Heart right ventricle (tissue), 16 donors: ENCODE data around the gene TLL2. TPM values are rescaled to one million over a fixed set of nuclear protein-coding genes. Genes with fewer than 3 reads are reported as not detected.

Experiments used
- ATAC-seq, 8 donors: fragments of 200-7000 bp; cut with Tn5 transposase; one replicate each; pipeline ENCODE4 v1.9.1; 2020; ENCODE audit warnings: mild to moderate bottlenecking in 8 of 8, moderate library complexity in 8 of 8, moderate number of reproducible peaks in 1 of 8
- DNase-seq, 2 donors: peaks; one replicate each; pipeline ENCODE4 v3.0.0-alpha.2; 2020
- H3K27ac ChIP-seq, 10 donors: fragments of 200-600 bp; sonication (generic) in 2 of 10; one replicate each; pipeline versions ENCODE4 v1.5.0 to v1.8.0; 2020 to 2022; ENCODE audit warnings: mild to moderate bottlenecking in 3 of 10
- H3K27me3 ChIP-seq, 7 donors: fragments of 200-600 bp; one replicate each; pipeline ENCODE4 v1.8.0; 2021 to 2022; ENCODE audit warnings: mild to moderate bottlenecking in 2 of 7
- H3K36me3 ChIP-seq, 9 donors: fragments of 200-600 bp; sonication (generic) in 1 of 9; one replicate each; pipeline versions ENCODE4 v1.5.0 to v1.8.0; 2020 to 2022; ENCODE audit warnings: mild to moderate bottlenecking in 2 of 9
- H3K4me1 ChIP-seq, 9 donors: fragments of 200-600 bp; sonication (generic) in 1 of 9; one replicate each; pipeline versions ENCODE4 v1.5.0 to v1.8.0; 2020 to 2022; ENCODE audit warnings: mild to moderate bottlenecking in 4 of 9
- H3K4me3 ChIP-seq, 10 donors: fragments of 200-600 bp; sonication (generic) in 2 of 10; one replicate each; pipeline versions ENCODE4 v1.5.0 to v1.8.0; 2020 to 2022; ENCODE audit warnings: mild to moderate bottlenecking in 7 of 10, moderate library complexity in 2 of 10
- H3K9me3 ChIP-seq, 11 donors: fragments of 200-600 bp in 10 of 11; sonication (generic) in 2 of 11; one replicate each; pipeline versions ENCODE4 v1.5.0 to v1.8.0; 2013 to 2022; ENCODE audit warnings: mild to moderate bottlenecking in 2 of 11, control low read depth in 1 of 11, moderate library complexity in 1 of 11
- WGBS, 2 donors: extraction: QIAGEN DNeasy Blood & Tissue Kit; methylation state at CpG; one replicate each; pipeline ENCODE4 v1.1.7; 2013; ENCODE audit warnings: inconsistent platforms in 1 of 2; 5-methylcytosine and 5-hydroxymethylcytosine counted together
- intact Hi-C, 10 donors: fragments of 100-400 bp; cut with DNase I; formaldehyde crosslinking; loops; one replicate each; pipeline versions ENCODE4 v1.11.1 to v1.14.2; 2022
- polyA plus RNA-seq, 2 donors: library from polyadenylated mRNA; stranded (reverse); fragments of 200-250 nt; gene quantifications; one replicate each; pipeline ENCODE4 v1.2.3, GENCODE V29; 2013
- total RNA-seq, 10 donors: library from RNA; stranded (reverse); fragmentation: NEBNext Ultra II Directional in 3 of 10; extraction: Animal tissue kit (Norgen Biotek cat#: 25700) in 3 of 10; gene quantifications; one replicate each; pipeline versions ENCODE4 v1.2.1 to v1.2.4, GENCODE V29; 2021 to 2023
- TF ChIP-seq, protein P1 (sequence below), 9 donors: fragments of 200-600 bp; sonication (generic) in 2 of 9; IDR thresholded peaks; one replicate each; pipeline versions ENCODE4 v1.5.0 to v1.8.0; 2021 to 2022; ENCODE audit warnings: antibody characterized with exemption in 9 of 9, mild to moderate bottlenecking in 5 of 9, moderate library complexity in 1 of 9
- donor health status: Arrhythmogenic right ventricular cardiomyopathy.
- donor health status: ischemic (EF 13 %, LVEDD 7.1; RV severe dilation, severe dysfunction).
- donor health status: healthy with polysubstance abuse.
- donor health status: DM: no; HTN: yes; CAD: no.
- donor health status: DM: no; HTN: no; CAD: no.
- donor health status: ischemic (EF 25% LVEDD 6.9; RV normal size, moderate dysfunction).
- donor health status: ischemic (EF 25% LVEDD 5.7; RV mildly dilated, moderate dysfunction).
- donor health status: healthy.
- donor health status: DM: yes; HTN: yes; CAD: no.
- donor health status: Ischemic cardiomyopathy.
- donor health status: ischemic (EF 35%, LVEDD 5.7; RV mildly dilated, moderate dysfunction).
- donor health status: nonischemic (EF 11% LVEDD 7.7; RV severe dilation, severe dysfunction).
- donor health status: DM: yes; HTN: yes; CAD: no.
- donor health status: PGD.
- donor health status: ischemic (EF 29% LVEDD 5.4; RV normal size, mild dysfunction).
- donor health status: nonischemic (EF 23%, LVEDD 6.1; RV moderate dilation, normal function).

TLL2 gene
- total and polyA plus RNA-seq, 12 donors, result 2.3 to 9.2 (median 6.9) TPM

GRCh38 chr10:96374004-96374403, 139.7 kb downstream of the TLL2 start:
- H3K4me3 ChIP-seq, result no peak overlapping the region
- H3K27me3 ChIP-seq, result no peaks in the 10 kb centered on the region
- peaks cover 2 to 35% (median 14%) of the 10 kb centered on the region in 9 donors for H3K4me1 ChIP-seq
- TF ChIP-seq, protein P1, sequence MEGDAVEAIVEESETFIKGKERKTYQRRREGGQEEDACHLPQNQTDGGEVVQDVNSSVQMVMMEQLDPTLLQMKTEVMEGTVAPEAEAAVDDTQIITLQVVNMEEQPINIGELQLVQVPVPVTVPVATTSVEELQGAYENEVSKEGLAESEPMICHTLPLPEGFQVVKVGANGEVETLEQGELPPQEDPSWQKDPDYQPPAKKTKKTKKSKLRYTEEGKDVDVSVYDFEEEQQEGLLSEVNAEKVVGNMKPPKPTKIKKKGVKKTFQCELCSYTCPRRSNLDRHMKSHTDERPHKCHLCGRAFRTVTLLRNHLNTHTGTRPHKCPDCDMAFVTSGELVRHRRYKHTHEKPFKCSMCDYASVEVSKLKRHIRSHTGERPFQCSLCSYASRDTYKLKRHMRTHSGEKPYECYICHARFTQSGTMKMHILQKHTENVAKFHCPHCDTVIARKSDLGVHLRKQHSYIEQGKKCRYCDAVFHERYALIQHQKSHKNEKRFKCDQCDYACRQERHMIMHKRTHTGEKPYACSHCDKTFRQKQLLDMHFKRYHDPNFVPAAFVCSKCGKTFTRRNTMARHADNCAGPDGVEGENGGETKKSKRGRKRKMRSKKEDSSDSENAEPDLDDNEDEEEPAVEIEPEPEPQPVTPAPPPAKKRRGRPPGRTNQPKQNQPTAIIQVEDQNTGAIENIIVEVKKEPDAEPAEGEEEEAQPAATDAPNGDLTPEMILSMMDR (IDR thresholded peaks at IDR 0.05), result no peak
- ATAC-seq (no peak), DNase-seq (no peak)
- no peaks in the 10 kb centered on the region for H3K36me3 ChIP-seq
- intact Hi-C loops, result loop anchor here in 6 of 10 donors (2.0 to 10.0 kb wide), 5 partner anchors 139 to 651 kb away; partner anchors contain the start of genes LCOR (in 3 of the 6) and TLL2 (in 1 of the 6)
- 65 to 69% methylated on average over 5 of the region's 5 CpGs for whole genome bisulfite sequencing, 2 donors
- no peak overlapping the region for H3K27ac ChIP-seq
- no peaks in the 10 kb centered on the region for H3K9me3 ChIP-seq

DNA sequence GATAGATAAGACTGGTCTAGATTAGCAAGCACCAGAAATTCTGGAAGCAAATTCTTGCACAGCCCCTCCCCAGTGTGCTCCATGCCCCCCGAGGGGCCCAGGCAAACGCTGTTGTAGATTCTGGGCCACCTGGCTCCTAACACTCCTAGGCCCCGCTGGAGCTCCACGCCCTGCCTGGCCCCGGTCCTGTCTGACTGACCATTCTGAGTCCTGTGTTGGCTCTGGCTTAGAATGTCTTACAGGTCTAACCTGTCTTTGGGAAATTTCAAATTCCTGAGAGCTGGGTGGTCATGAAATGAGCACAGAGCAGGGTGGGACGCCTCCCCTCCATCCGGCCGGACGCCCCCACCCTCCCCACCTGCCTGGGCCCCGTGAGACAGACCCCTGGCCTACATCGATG, 142.4 kb downstream of the TLL2 start:
- no peak overlapping the region for H3K27ac ChIP-seq
- no peaks in the 10 kb centered on the region for H3K27me3 ChIP-seq
- WGBS, 2 donors, result 88 to 89% methylated on average over 11 of the region's 11 CpGs
- TF ChIP-seq, protein P1 (IDR thresholded peaks at IDR 0.05), result no peak
- peaks cover 0 to 25% (median 5%) of the 10 kb centered on the region in 9 donors for H3K4me1 ChIP-seq
- ATAC-seq, result no peak
- H3K36me3 ChIP-seq, result no peaks in the 10 kb centered on the region
- no peaks in the 10 kb centered on the region for H3K9me3 ChIP-seq
- no peak overlapping the region for H3K4me3 ChIP-seq
- DNase-seq, result no peak
- intact Hi-C loops, result loop anchor here in 5 of 10 donors (5.0 to 10.0 kb wide), 4 partner anchors 371 to 653 kb away; partner anchors contain the start of gene LCOR (in 3 of the 5)

- DNase-seq, result peak in 1 of 2 donors; percentile 32
- Histone ChIP-seq H3K4me1 (peaks cover 0 to 25% (median 3%) of the 10 kb centered on the region in 9 donors), H3K9me3 (no peaks in the 10 kb centered on the region), H3K27ac (no peak overlapping the region), H3K36me3 (no peaks in the 10 kb centered on the region), H3K4me3 (no peak overlapping the region), H3K27me3 (no peaks in the 10 kb centered on the region)
- ATAC-seq, result peak in 3 of 8 donors; percentile 13 to 43 (median 22)
- TF ChIP-seq, protein P1 (IDR thresholded peaks at IDR 0.05), result peak; percentile 54 to 86 (median 80)
- WGBS, 2 donors, result 36 to 40% methylated on average over 16 of the region's 16 CpGs
- intact Hi-C loops, result loop anchor here in 5 of 10 donors (5.0 to 10.0 kb wide), 4 partner anchors 372 to 654 kb away; partner anchors contain the start of gene LCOR (in 3 of the 5)
These were observed 143.1 kb downstream of the TLL2 start for GRCh38 chr10:96370584-96371157.

DNA sequence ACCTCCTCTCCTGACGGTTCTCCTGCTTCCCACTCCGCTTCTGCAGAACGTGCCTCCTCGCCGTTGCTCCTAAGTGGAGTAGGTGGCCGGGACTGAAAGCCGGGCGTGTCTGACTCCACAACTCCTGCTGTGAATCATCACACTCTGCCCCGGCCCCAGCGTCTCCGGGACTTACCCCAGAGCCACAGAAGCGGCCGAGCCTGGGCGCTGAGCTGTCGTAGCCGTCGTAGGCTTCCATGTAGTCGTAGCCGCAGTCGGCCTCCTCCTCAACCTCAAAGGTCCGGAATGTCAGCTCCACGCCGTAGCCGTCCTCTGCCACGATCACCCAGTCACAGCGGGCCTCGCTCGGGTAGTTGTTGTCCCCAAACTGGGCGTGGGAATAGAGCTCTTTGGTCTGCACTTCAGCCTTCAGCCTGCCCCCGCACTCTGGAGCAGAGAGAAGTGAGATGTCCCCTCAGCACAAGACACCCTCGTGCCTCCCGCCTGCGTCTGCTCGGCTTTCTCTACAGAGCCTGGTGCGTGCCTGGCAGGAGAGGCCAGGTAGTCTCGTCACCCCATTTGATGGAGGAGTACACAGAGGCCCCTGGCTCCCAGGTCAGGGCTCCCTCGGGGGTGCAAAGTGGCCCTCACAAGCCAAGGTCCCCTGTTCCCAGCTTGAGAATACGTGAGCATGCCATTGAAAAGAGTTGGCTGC, 143.7 kb downstream of the TLL2 start:
- DNase-seq, result no peak
- Histone ChIP-seq H3K27ac (no peak overlapping the region), H3K4me3 (no peak overlapping the region), H3K9me3 (no peaks in the 10 kb centered on the region), H3K27me3 (no peaks in the 10 kb centered on the region), H3K4me1 (peaks cover 0 to 20% (median 1%) of the 10 kb centered on the region in 9 donors), H3K36me3 (no peaks in the 10 kb centered on the region)
- peak in 1 of 8 donors; percentile 7 for ATAC-seq
- TF ChIP-seq, protein P1 (IDR thresholded peaks at IDR 0.05), result no peak
- 85 to 89% methylated on average over 38 of the region's 38 CpGs for WGBS, 2 donors
- intact Hi-C loops, result loop anchor here in 5 of 10 donors (5.0 to 10.0 kb wide), 4 partner anchors 372 to 655 kb away; partner anchors contain the start of gene LCOR (in 3 of the 5)
